Muscle of arm (tissue), 12 donors: ENCODE data around the gene AGO4. TPM values are rescaled to one million over a fixed set of nuclear protein-coding genes. Genes with fewer than 3 reads are reported as not detected.
"Not testable (repeated sequence)": the region's sequence is repeated elsewhere in the genome, so short reads cannot be mapped to it uniquely, and the experiment has no call there.

Experiments
- DNase-seq: peaks from one replicate; pipeline ENCODE4 v3.0.0-alpha.2; 2013
- polyA plus RNA-seq, 12 donors: library from polyadenylated mRNA; unstranded; fragments of 120-200 nt; gene quantifications; one replicate each; pipeline ENCODE4 v1.2.1, GENCODE V29; 2013; ENCODE audit not compliant: insufficient read length in 12 of 12

The AGO4 gene
- polyA plus RNA-seq, 12 donors = 9.4 to 30.5 (median 14.8) TPM; not detected in 1

GRCh38 chr1:35809114-35810095 is 1.6 kb downstream of the AGO4 start:
- no peak for DNase-seq

DNA sequence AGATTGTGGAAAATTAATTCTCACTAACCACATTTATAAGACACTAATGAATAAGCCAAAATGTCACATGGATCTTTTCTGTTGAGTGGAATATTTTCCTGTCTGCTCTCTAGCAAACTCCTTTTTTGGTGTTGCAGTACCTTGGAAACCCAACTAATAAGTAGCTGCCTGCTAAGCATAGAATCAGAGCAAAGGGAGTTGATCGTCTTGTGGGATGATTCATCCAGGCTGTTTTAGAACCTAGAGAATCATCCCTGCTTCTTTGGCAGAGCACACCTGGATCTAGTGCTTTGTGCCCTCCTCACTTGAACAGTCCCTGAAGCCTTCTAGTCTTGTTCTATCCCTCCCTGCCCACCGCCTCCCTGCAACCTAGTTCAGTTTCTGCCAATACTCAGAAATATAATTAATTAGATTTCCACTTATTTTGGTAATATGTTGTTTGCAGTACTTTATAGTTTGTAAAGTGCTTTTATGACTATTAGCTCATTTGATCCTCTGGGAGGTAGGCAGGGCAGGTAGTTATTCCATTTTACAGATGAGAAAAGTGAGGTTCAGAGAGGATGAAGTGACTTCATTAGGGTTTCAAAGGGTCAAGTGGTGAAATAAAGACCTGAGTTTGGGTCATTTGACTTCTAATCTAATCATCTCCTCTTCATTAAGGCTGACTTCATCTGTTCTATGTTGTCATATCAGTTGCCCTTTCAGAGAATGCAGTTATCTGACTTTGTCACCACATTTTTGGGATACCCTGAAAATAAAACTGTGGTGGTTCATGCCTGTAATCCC is 2.5 kb downstream of the AGO4 start:
- no peak for DNase-seq

DNA sequence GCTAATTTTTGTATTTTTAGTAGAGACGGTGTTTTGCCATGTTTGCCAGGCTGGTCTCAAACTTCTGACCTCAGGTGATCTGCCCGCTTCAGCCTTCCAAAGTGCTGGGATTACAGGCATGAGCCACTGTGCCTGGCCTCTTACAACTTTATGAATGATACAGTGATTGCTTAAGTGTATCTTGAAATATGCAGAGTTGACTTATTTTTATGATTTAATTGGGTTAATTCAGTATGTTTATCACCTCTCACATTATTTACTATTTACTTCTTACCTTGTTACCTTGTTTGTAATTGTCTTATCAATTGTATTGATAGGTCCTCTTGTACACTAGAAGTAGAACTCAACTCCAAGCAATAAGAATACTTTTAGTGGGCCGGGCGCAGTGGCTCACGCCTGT is 4.9 kb downstream of the AGO4 start:
- DNase-seq = not testable (repeated sequence)

DNA sequence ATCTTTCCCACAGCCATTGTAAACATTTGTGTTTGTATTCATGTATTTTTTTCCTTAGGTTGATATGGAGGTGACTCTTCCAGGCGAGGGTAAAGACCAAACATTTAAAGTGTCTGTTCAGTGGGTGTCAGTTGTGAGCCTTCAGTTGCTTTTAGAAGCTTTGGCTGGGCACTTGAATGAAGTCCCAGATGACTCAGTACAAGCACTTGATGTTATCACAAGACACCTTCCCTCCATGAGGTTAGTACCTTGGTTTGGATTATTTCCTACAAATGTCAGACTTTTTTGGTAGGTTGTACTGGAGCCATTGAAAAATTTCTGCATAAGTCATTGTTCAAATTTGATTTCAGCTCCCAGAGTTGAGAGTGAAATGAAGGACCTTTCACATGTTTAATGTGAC is 17.4 kb downstream of the AGO4 start:
- no peak for DNase-seq

DNA sequence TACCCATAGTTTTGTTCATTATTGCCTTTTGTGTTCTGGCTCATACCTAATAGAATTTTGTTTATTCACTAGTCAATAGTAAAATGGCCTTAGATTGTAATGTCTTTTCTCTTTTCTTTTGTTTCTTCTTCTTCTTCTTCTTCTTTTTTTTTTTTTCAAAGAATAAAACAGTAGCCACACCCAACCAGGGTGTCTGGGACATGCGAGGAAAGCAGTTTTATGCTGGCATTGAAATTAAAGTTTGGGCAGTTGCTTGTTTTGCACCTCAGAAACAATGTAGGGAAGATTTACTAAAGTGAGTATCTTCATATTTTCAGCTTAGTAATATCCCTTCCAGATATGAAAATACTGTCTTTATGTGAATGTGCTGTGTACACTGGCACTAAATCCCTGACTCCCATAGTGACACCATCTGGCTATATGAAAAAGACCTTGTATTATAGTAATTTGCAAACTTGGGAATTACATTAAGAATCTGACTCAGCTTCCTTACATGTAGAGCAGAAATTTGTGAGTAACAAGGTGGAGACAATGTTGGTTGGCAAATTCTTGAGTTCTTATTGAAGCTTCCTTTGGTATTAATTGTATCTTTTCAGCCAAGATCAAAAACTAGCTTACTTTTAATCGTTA is 24.6 kb downstream of the AGO4 start:
- DNase-seq = no peak

- no peak for DNase-seq
Measured at GRCh38 chr1:35833395-35833794, 25.6 kb downstream of the AGO4 start.

- DNase-seq = no peak
Measured at GRCh38 chr1:35834218-35834617, 26.4 kb downstream of the AGO4 start.

GRCh38 chr1:35835398-35835797 is 27.6 kb downstream of the AGO4 start:
- no peak for DNase-seq

- no peak for DNase-seq
Measured at GRCh38 chr1:35836734-35837133, 28.9 kb downstream of the AGO4 start.

- DNase-seq = no peak
Measured at GRCh38 chr1:35838693-35839245, 31.0 kb downstream of the AGO4 start.

GRCh38 chr1:35844826-35845225 is 37.0 kb downstream of the AGO4 start:
- DNase-seq = no peak

DNA sequence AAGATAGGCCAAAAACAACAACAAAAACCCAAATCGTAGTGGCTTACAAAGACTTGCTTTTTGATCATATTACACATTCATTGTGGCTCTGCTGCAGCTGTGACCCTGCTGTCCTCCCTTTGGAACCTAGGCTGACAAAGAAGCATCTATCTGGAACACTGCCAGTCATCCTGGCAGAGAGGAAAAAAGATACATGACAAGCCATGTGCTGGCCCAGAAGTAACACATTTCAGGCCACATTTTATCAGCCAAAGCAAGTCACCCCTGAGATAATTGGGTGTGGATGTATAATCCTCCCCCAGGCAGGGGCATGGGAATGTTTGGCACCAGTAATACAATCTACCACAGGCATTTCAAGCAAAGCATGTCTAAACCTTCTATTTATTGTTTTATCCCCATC is 38.0 kb downstream of the AGO4 start:
- DNase-seq = no peak

GRCh38 chr1:35847935-35848565 is 40.2 kb downstream of the AGO4 start:
- no peak for DNase-seq

DNA sequence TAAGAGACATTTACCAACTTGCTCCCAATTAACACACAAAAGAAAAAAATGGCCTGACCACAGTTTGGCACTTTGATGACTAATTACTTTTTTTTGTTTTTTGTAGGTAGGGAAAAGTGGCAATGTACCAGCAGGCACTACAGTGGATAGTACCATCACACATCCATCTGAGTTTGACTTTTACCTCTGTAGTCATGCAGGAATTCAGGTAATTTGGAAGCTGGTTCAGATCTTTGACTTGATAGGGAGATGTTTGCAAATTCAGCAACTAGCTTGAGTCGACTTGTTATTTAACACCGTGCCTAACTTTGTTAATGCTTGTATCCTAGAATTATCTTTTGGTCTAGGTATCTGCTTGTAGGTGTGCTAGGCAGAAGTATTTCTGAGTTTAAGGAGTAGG is 42.2 kb downstream of the AGO4 start:
- DNase-seq = no peak

- DNase-seq = no peak
Measured at GRCh38 chr1:35850716-35851115, 42.9 kb downstream of the AGO4 start.

GRCh38 chr1:35851132-35851869 is 43.5 kb downstream of the AGO4 start:
- DNase-seq = peak; percentile 83

DNA sequence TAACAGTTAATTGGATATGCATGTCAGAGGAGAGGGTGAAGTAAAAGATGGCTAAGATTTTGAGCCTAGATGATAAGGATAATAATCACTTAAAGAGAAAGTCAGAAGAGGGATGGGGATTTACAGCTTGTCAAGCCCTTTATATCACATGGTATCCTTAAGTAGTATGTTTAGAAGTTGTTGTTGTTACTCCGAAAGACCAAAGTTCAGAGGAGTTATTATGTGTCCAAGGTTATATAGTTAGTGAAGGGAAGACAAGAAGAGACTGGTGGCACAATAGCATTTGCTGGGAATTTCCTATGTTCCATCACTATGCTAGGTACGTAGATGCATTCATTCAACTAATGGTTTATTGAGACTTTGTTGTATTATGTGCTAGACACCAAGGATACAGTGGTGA is 44.4 kb downstream of the AGO4 start:
- DNase-seq = no peak

DNA sequence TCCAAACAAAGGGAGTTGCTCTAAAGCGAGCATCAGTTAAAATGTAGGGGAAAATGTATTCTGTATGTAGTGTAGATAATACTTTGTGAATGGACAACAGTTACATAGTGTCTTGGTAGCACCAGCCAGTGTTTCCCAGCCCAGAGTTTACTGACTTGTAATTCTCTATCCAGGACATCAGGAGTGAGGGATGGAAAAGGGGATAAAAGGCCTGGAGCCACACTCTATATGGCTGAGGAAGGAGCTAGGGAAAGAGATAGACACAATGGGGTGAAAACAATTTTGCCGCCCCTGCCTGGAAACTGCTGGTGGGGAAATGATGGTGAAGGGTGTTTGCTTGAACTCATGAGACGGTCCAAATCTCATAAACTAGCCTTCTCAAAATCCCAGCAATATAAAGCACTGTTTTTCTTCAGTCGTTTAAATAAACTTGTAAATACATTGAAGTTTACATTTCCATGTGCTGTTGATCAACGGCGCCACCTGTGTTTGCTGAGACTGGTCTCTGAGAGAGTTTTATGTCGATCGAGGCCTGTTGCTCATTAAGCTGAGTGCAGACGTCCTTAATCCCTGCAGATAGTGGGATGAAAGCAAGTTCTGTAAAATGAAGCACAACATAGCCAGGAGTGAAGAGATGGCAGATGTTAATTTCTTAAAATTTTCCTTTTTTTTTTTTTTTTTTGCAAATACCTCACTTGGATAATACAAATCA is 47.3 kb downstream of the AGO4 start:
- DNase-seq = peak; percentile 25

DNA sequence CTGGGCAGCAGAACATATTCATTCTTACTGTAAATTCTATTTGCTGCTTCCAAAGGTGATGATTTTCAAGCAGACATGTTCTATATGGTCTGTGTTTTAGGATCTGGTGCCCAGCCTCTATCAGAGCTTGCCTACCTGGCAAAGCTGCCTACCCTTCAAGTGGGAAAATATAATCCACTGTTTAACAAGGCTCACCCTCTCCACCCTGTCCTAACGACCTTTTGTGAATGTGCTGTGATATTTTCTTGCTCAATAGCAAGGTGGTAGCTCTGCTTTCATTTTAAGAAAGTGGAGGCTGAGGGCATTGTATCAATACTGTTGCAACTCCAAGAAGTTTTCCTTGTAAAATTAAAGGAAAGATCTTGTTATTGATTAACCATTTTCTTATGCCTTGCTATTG is 49.1 kb downstream of the AGO4 start:
- DNase-seq = no peak

GRCh38 chr1:35857830-35858229 is 50.0 kb downstream of the AGO4 start:
- DNase-seq = no peak
